Measurements from ENCODE around the gene NOTCH1.

Gene NOTCH1

GRCh38 chr9:136484153-136485048 lies 61.4 kb downstream of the NOTCH1 start:
- peak overlapping the region; percentile 79 for H3K4me3 ChIP-seq (ENCODE audit: low read length)
- no peak for TF ChIP-seq CTCF (conservative IDR thresholded peaks at IDR 0.05; ENCODE audit: low read length)
- DNase-seq (ENCODE audit: low read depth): peak; percentile 11

GRCh38 chr9:136483589-136484152 lies 62.2 kb downstream of the NOTCH1 start:
- peak; percentile 81 for DNase-seq (ENCODE audit: low read depth)
- peak overlapping the region; percentile 79 for H3K4me3 ChIP-seq (ENCODE audit: low read length)
- TF ChIP-seq CTCF (conservative IDR thresholded peaks at IDR 0.05; ENCODE audit: low read length): no peak

- no peak for TF ChIP-seq CTCF (conservative IDR thresholded peaks at IDR 0.05; ENCODE audit: low read length)
- DNase-seq (ENCODE audit: low read depth): peak; percentile 97
Measured at GRCh38 chr9:136482793-136483588, 62.9 kb downstream of the NOTCH1 start, which contains the start of gene SEC16A. TSS of gene SEC16A (minus strand) at chr9:136483040. CDS start at chr9:136477615, 5,425 bp downstream.

GRCh38 chr9:136482046-136482792 lies 63.6 kb downstream of the NOTCH1 start:
- peak overlapping the region; percentile 66 for H3K4me3 ChIP-seq (ENCODE audit: low read length)
- TF ChIP-seq CTCF (conservative IDR thresholded peaks at IDR 0.05; ENCODE audit: low read length): no peak
- DNase-seq (ENCODE audit: low read depth): peak; percentile 47

More at GRCh38 chr9:136482793-136483588, 62.9 kb downstream of the NOTCH1 start, which contains the start of gene SEC16A:
- peak within 1 kb of the TSS; percentile 79 for H3K4me3 ChIP-seq (ENCODE audit: low read length)

GRCh38 chr9:136481558-136481957 lies 64.3 kb downstream of the NOTCH1 start:
- no peak for TF ChIP-seq CTCF (conservative IDR thresholded peaks at IDR 0.05; ENCODE audit: low read length)
- peak overlapping the region; percentile 66 for H3K4me3 ChIP-seq (ENCODE audit: low read length)
- no peak for DNase-seq (ENCODE audit: low read depth)

- DNase-seq (ENCODE audit: low read depth): no peak
- no peak for TF ChIP-seq CTCF (conservative IDR thresholded peaks at IDR 0.05; ENCODE audit: low read length)
- H3K4me3 ChIP-seq (ENCODE audit: low read length): no peak overlapping the region
Measured at GRCh38 chr9:136476369-136477150, 69.3 kb downstream of the NOTCH1 start.
